IMR-90 (cell line): Measurements from ENCODE around the gene CCDC71. TPM values are rescaled to one million over a fixed set of nuclear protein-coding genes. Genes with fewer than 3 reads are reported as not detected.

Source experiments
- polyA plus RNA-seq, 3 experiments: library from polyadenylated mRNA; depleted of rRNA; stranded (reverse); fragments of >200 nt; gene quantifications; 2 replicates each; pipeline ENCODE4 v1.2.3, GENCODE V29; 2012; ENCODE audit warnings: low replicate concordance in 1 of 3
- total RNA-seq: library from RNA; depleted of rRNA; stranded (reverse); fragments of >200 nt; gene quantifications from 2 replicates; pipeline ENCODE4 v1.2.3, GENCODE V29; 2012; rRNA removed

CCDC71 gene
- total and polyA plus RNA-seq, 2 of the 4 experiments (the other 2 are of a cell fraction): 29.4 to 35.9 TPM

Other genes starting within 250 kb of the CCDC71 start
- 73.0 and 93.7 TPM in 2 replicates for gene ARIH2, start 247.5 kb downstream of the CCDC71 start, total RNA-seq
- gene ARIH2, start 247.5 kb downstream of the CCDC71 start, polyA plus RNA-seq (2012; rRNA removed): 54.0 and 62.3 TPM in 2 replicates
- 10.4 and 11.1 TPM in 2 replicates for gene P4HTM, start 176.1 kb downstream of the CCDC71 start, total RNA-seq
- gene P4HTM, start 176.1 kb downstream of the CCDC71 start, polyA plus RNA-seq (2012; rRNA removed): 26.1 and 29.7 TPM in 2 replicates
- gene WDR6, start 158.9 kb downstream of the CCDC71 start, total RNA-seq: 55.8 and 60.9 TPM in 2 replicates
- gene WDR6, start 158.9 kb downstream of the CCDC71 start, polyA plus RNA-seq (2012; rRNA removed): 160 and 172 TPM in 2 replicates
- gene DALRD3, start 147.8 kb downstream of the CCDC71 start, total RNA-seq: 27.8 and 28.3 TPM in 2 replicates
- 42.2 and 43.5 TPM in 2 replicates for gene DALRD3, start 147.8 kb downstream of the CCDC71 start, polyA plus RNA-seq (2012; rRNA removed)
- 26.5 and 43.3 TPM in 2 replicates for gene NDUFAF3, start 144.2 kb downstream of the CCDC71 start, total RNA-seq
- gene NDUFAF3, start 144.2 kb downstream of the CCDC71 start, polyA plus RNA-seq (2012; rRNA removed): 112 and 137 TPM in 2 replicates
- gene IMPDH2, start 136.9 kb downstream of the CCDC71 start, total RNA-seq: 268 and 296 TPM in 2 replicates
- 190 and 194 TPM in 2 replicates for gene IMPDH2, start 136.9 kb downstream of the CCDC71 start, polyA plus RNA-seq (2012; rRNA removed)
- gene QRICH1, start 72.3 kb downstream of the CCDC71 start, total RNA-seq: 62.7 and 72.2 TPM in 2 replicates
- 77.3 and 79.9 TPM in 2 replicates for gene QRICH1, start 72.3 kb downstream of the CCDC71 start, polyA plus RNA-seq (2012; rRNA removed)
- gene QARS1, start 61.6 kb downstream of the CCDC71 start, total RNA-seq: 396 and 404 TPM in 2 replicates
- 296 and 354 TPM in 2 replicates for gene QARS1, start 61.6 kb downstream of the CCDC71 start, polyA plus RNA-seq (2012; rRNA removed)
- 22.5 and 24.7 TPM in 2 replicates for gene USP19, start 45.5 kb downstream of the CCDC71 start, total RNA-seq
- 39.7 and 44.0 TPM in 2 replicates for gene USP19, start 45.5 kb downstream of the CCDC71 start, polyA plus RNA-seq (2012; rRNA removed)
- gene LAMB2, start 33.3 kb downstream of the CCDC71 start, total RNA-seq: 179 and 213 TPM in 2 replicates
- gene LAMB2, start 33.3 kb downstream of the CCDC71 start, polyA plus RNA-seq (2012; rRNA removed): 526 and 570 TPM in 2 replicates
- gene KLHDC8B, start 5.3 kb upstream of the CCDC71 start, total RNA-seq: 16.1 and 16.5 TPM in 2 replicates
- gene KLHDC8B, start 5.3 kb upstream of the CCDC71 start, polyA plus RNA-seq (2012; rRNA removed): 16.3 and 17.4 TPM in 2 replicates
- 0.83 and 0.90 TPM in 2 replicates for gene C3orf62, start 110.9 kb upstream of the CCDC71 start, total RNA-seq
- 3.1 and 3.9 TPM in 2 replicates for gene C3orf62, start 110.9 kb upstream of the CCDC71 start, polyA plus RNA-seq (2012; rRNA removed)
- gene USP4, start 173.7 kb upstream of the CCDC71 start, total RNA-seq: 28.6 and 29.9 TPM in 2 replicates
- gene USP4, start 173.7 kb upstream of the CCDC71 start, polyA plus RNA-seq (2012; rRNA removed): 36.1 and 42.3 TPM in 2 replicates
- gene GPX1, start 192.0 kb upstream of the CCDC71 start, total RNA-seq: 126 and 128 TPM in 2 replicates
- gene GPX1, start 192.0 kb upstream of the CCDC71 start, polyA plus RNA-seq (2012; rRNA removed): 680 and 1,004 TPM in 2 replicates
- gene RHOA, start 245.6 kb upstream of the CCDC71 start, total RNA-seq: 879 and 897 TPM in 2 replicates
- 369 and 383 TPM in 2 replicates for gene RHOA, start 245.6 kb upstream of the CCDC71 start, polyA plus RNA-seq (2012; rRNA removed)
- gene TCTA, start 246.1 kb upstream of the CCDC71 start, total RNA-seq: 12.8 and 15.1 TPM in 2 replicates
- 43.2 and 46.6 TPM in 2 replicates for gene TCTA, start 246.1 kb upstream of the CCDC71 start, polyA plus RNA-seq (2012; rRNA removed)